Bronchial epithelial cell (primary cell): ENCODE results near the gene AIF1. TPM values are rescaled to one million over a fixed set of nuclear protein-coding genes. Genes with fewer than 3 reads are reported as not detected.

Experiments used
- DNase-seq: peaks from one replicate; pipeline ENCODE4 v3.0.0-alpha.2; 2010; ENCODE audit warnings: low read depth
- FAIRE-seq: peaks from 2 replicates; lab custom pipeline; 2011; peaks lifted over from hg19 to GRCh38; lab: Jason Lieb, UNC
- H3K27me3 ChIP-seq: 2 replicates; pipeline ENCODE4 v1.5.1; 2011; ENCODE audit warnings: low read length; ENCODE audit not compliant: control insufficient read depth, insufficient read depth
- H3K36me3 ChIP-seq: 2 replicates; pipeline ENCODE4 v1.5.1; 2011; ENCODE audit warnings: low read length; ENCODE audit not compliant: control insufficient read depth, insufficient read depth
- H3K4me3 ChIP-seq: 2 replicates; pipeline ENCODE4 v1.5.1; 2011; ENCODE audit warnings: mild to moderate bottlenecking, low read depth, low read length, control low read depth
- total RNA-seq: library from RNA; depleted of rRNA; stranded (reverse); fragments of >200 nt; gene quantifications from 2 replicates; pipeline ENCODE4 v1.2.1, GENCODE V29; 2014
- TF ChIP-seq, protein P1 (sequence below): IDR thresholded peaks from 2 replicates; pipeline ENCODE4 v1.5.1; 2011; ENCODE audit warnings: mild to moderate bottlenecking, moderate library complexity, low read length, control low read depth, inconsistent platforms; ENCODE audit not compliant: insufficient read depth, severe bottlenecking

AIF1 gene
- not detected in 2 replicates for total RNA-seq

DNA sequence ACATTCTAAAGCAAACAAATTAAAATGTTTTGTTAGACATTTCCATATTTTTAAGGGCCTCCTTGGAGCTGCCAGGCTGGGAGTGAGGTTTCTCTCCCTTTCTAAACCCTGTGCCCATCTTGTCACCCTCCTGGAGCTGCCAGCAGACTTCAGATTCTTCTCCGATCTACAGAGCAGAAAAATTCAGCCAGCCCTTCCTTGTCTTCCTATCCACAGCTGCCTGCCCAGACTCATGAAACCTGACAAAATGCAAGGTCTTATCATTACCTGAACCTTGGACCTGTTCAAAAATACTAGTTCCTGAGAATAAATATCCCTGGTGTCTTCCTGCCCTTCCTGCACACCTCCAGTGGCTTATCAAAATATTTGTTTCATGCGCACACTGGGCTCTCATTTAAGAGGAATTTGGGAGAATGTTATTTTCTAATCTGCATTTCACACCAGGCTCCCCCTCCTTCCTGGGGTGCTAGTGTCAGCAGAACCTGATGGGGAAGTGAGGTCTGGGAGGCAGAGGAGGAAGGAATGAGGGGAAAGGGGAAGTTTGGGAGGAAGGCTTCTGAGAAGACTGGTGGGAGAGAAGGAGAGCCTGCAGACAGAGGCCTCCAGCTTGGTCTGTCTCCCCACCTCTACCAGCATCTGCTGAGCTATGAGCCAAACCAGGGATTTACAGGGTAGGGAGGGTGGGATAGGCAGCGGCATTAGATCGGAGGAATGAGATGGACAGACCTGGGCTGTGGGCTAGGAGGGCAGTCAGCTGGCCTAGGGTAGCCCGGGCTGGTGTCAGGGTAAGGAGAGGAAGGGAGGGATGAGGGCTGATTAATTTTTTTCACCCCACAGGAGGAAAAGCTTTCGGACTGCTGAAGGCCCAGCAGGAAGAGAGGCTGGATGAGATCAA lies at the start of gene AIF1:
Gene AIF1 (plus strand): TSS at position 551 of the 895 bp plus-strand sequence. CDS start 96 bp downstream, at position 647.
- no peaks in the 10 kb centered on the region for H3K27me3 ChIP-seq
- H3K4me3 ChIP-seq = no peak within 1 kb of the TSS
- TF ChIP-seq, protein P1, sequence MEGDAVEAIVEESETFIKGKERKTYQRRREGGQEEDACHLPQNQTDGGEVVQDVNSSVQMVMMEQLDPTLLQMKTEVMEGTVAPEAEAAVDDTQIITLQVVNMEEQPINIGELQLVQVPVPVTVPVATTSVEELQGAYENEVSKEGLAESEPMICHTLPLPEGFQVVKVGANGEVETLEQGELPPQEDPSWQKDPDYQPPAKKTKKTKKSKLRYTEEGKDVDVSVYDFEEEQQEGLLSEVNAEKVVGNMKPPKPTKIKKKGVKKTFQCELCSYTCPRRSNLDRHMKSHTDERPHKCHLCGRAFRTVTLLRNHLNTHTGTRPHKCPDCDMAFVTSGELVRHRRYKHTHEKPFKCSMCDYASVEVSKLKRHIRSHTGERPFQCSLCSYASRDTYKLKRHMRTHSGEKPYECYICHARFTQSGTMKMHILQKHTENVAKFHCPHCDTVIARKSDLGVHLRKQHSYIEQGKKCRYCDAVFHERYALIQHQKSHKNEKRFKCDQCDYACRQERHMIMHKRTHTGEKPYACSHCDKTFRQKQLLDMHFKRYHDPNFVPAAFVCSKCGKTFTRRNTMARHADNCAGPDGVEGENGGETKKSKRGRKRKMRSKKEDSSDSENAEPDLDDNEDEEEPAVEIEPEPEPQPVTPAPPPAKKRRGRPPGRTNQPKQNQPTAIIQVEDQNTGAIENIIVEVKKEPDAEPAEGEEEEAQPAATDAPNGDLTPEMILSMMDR = no peak
- H3K36me3 ChIP-seq = no peaks in the 10 kb centered on the region
- DNase-seq = no peak
- no peak for FAIRE-seq

DNA sequence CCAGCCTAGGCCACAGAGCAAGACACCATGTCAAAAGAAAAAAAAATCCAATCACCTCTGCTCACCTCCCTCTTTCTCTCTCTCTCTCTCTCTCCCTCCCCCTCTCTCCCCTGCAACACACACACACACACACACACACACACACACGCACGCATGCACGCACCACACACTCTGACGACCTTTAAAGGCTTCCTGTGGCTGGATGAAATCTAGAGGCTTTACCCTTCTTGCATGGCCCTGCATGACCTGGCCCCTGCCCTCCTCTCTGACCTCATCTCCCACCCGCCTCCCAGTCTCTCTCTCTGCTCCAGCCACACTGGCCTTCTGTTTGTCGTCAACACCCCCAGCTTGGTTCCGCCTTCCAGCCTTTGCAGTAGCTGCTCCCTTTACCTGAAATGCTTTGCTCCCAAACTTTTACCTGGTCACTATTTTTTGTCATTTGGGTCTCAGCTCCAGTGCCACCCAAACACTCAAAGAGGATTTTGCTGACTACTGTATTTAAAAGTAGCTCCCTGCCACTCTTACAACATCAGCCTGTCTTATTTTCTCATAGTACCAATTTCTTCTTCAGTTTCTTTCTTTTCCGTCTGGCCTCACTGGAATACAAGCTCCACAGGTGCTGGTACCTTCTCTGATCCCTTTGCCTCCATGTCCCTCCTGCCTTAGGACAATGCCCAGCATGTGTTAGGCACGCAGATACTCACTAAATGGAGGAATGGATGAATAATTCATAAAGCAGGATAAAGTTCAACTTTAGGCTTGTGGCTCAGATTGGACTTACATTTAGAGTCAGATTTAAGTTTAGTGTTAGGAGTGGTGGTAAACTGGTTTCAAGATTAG lies 47.3 kb upstream of the AIF1 start:
- Histone ChIP-seq H3K27me3 (no peaks in the 10 kb centered on the region), H3K4me3 (no peak overlapping the region), H3K36me3 (no peaks in the 10 kb centered on the region)
- FAIRE-seq (no peak), DNase-seq (no peak)
- TF ChIP-seq, protein P1 = no peak

DNA sequence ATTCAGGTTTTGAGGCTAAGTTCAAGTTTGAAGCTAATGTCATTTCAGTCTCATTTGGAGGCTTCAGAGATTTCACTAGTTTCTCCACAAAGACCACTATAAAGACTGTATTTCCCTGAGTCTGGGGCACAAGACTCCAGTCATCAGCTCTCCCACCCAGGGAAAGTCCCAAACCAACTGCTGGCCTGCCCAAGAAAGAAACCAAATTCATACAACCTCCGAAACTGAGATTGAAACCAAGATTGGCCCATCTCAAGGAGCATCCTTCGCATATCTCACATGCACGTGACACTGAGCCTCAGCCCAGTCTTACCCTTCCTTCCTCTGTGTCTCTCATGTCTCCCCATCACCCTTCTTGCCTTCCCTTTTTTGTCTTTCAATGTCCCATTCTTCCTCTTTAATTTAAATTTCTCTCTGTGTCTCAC lies 46.5 kb upstream of the AIF1 start:
- no peak overlapping the region for H3K4me3 ChIP-seq
- no peaks in the 10 kb centered on the region for H3K27me3 ChIP-seq
- TF ChIP-seq, protein P1 = no peak
- FAIRE-seq (no peak), DNase-seq (no peak)
- H3K36me3 ChIP-seq = no peaks in the 10 kb centered on the region

DNA sequence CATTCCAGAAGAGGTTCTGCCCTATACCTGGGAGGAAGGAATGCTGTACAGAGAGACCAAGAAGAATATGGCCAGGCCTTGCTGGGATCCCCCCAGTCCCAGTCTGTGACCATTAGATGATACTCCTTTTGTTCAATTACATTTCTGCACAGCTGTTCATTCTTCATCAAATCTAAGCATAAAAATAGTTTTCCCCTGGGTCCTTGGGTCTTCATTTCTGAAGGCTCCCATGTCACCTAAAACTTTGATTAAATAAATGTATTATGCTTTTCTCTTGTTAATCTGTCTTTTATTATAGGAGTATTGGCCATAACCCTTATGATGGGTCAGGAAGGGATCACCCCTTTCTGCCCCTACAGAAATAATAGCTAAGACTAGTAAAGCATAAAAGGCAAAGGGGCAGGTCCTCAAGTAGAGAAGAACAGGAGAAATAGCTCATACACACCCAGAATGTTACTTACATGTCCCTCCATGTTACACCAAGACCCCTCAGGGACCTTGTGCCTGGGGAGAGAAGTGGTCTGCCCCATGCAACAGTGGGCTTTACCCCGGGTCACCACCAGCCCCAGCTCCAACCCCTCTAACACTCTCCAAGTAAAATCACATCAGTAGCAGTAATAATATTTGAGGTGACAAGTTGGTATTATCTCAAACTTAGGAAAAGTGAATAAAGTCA lies 45.0 kb upstream of the AIF1 start:
- DNase-seq (no peak), FAIRE-seq (no peak)
- Histone ChIP-seq H3K27me3 (no peaks in the 10 kb centered on the region), H3K4me3 (no peak overlapping the region), H3K36me3 (no peaks in the 10 kb centered on the region)
- TF ChIP-seq, protein P1 = no peak

DNA sequence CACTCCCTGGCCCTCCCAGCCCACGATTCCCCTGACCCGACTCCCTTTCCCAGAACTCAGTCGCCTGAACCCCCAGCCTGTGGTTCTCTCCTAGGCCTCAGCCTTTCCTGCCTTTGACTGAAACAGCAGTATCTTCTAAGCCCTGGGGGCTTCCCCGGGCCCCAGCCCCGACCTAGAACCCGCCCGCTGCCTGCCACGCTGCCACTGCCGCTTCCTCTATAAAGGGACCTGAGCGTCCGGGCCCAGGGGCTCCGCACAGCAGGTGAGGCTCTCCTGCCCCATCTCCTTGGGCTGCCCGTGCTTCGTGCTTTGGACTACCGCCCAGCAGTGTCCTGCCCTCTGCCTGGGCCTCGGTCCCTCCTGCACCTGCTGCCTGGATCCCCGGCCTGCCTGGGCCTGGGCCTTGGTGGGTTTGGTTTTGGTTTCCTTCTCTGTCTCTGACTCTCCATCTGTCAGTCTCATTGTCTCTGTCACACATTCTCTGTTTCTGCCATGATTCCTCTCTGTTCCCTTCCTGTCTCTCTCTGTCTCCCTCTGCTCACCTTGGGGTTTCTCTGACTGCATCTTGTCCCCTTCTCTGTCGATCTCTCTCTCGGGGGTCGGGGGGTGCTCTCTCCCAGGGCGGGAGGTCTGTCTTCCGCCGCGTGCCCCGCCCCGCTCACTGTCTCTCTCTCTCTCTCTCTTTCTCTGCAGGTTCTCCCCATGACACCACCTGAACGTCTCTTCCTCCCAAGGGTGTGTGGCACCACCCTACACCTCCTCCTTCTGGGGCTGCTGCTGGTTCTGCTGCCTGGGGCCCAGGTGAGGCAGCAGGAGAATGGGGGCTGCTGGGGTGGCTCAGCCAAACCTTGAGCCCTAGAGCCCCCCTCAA lies 42.8 kb upstream of the AIF1 start, which contains the start of gene LTA:
Gene LTA (plus strand): TSS at position 249 of the 871 bp plus-strand sequence. CDS start 454 bp downstream, at position 703.
- H3K4me3 ChIP-seq = no peak within 1 kb of the TSS

More for the DNA sequence above, 42.8 kb upstream of the AIF1 start, which contains the start of gene LTA:
- Histone ChIP-seq H3K27me3 (no peaks in the 10 kb centered on the region), H3K36me3 (no peaks in the 10 kb centered on the region)
- DNase-seq (no peak), FAIRE-seq (no peak)
- TF ChIP-seq, protein P1 = no peak
